Neural progenitor cell (in vitro differentiated cells): ENCODE data around the gene SRGAP3. TPM values are rescaled to one million over a fixed set of nuclear protein-coding genes. Genes with fewer than 3 reads are reported as not detected.

ENCODE experiments used
- DNase-seq: peaks from one replicate; pipeline ENCODE4 v3.0.0-alpha.2; 2016; ENCODE audit warnings: low spot score
- H2AFZ ChIP-seq: fragments of 200-600 bp; sonication (generic); replicated peaks from 2 replicates; pipeline ENCODE4 v1.6.1; 2016; ENCODE audit warnings: antibody characterized with exemption
- H3F3A ChIP-seq: fragments of 200-600 bp; sonication (generic); 2 replicates; pipeline ENCODE4 v1.6.1; 2016; ENCODE audit warnings: antibody characterized with exemption, low read depth
- H3K27ac ChIP-seq: fragments of 200-600 bp; sonication (generic); 2 replicates; pipeline ENCODE4 v1.5.1; 2016; ENCODE audit warnings: mild to moderate bottlenecking
- H3K27me3 ChIP-seq: fragments of 200-600 bp; sonication (generic); 2 replicates; pipeline ENCODE4 v1.6.1; 2016; ENCODE audit warnings: mild to moderate bottlenecking, moderate library complexity
- H3K36me3 ChIP-seq: fragments of 200-600 bp; sonication (generic); 2 replicates; pipeline ENCODE4 v1.5.1; 2016
- H3K4me1 ChIP-seq: fragments of 200-600 bp; sonication (generic); 2 replicates; pipeline ENCODE4 v1.6.1; 2016; ENCODE audit warnings: mixed run types
- H3K4me2 ChIP-seq: fragments of 200-600 bp; sonication (generic); 2 replicates; pipeline ENCODE4 v1.6.1; 2016
- H3K4me3 ChIP-seq: fragments of 200-600 bp; sonication (generic); 2 replicates; pipeline ENCODE4 v1.5.1; 2016
- H3K79me2 ChIP-seq: fragments of 200-600 bp; sonication (generic); 2 replicates; pipeline ENCODE4 v1.6.1; 2016; ENCODE audit warnings: low read depth
- H3K9ac ChIP-seq: fragments of 200-600 bp; sonication (generic); 2 replicates; pipeline ENCODE4 v1.6.1; 2016
- H3K9me3 ChIP-seq: fragments of 200-600 bp; sonication (generic); 2 replicates; pipeline ENCODE4 v1.5.1; 2016; ENCODE audit warnings: low read depth
- H4K20me1 ChIP-seq: fragments of 200-600 bp; sonication (generic); 2 replicates; pipeline ENCODE4 v1.6.1; 2016; ENCODE audit warnings: low read depth
- H3K27ac Mint-ChIP-seq: 3 replicates; pipeline ENCODE4 v1.8.0; 2021; ENCODE audit warnings: mixed read lengths
- H3K27me3 Mint-ChIP-seq: 2 replicates; pipeline ENCODE4 v1.8.0; 2022; ENCODE audit warnings: low read depth, mild to moderate bottlenecking, inconsistent platforms, moderate library complexity, mixed read lengths; ENCODE audit not compliant: insufficient read depth
- H3K36me3 Mint-ChIP-seq: 3 replicates; pipeline ENCODE4 v1.8.0; 2021; ENCODE audit warnings: mixed read lengths
- H3K4me1 Mint-ChIP-seq: 3 replicates; pipeline ENCODE4 v1.8.0; 2021; ENCODE audit warnings: mixed read lengths
- H3K4me3 Mint-ChIP-seq: 3 replicates; pipeline ENCODE4 v1.8.0; 2021; ENCODE audit warnings: mild to moderate bottlenecking, moderate library complexity, mixed read lengths
- H3K9me3 Mint-ChIP-seq: 3 replicates; pipeline ENCODE4 v1.8.0; 2020; ENCODE audit warnings: mixed read lengths
- CTCF ChIP-seq: fragments of 200-600 bp; sonication (generic); IDR thresholded peaks from 2 replicates; pipeline ENCODE4 v1.5.1; 2017; ENCODE audit warnings: antibody characterized with exemption, mild to moderate bottlenecking
- EZH2 ChIP-seq: fragments of 200-600 bp; sonication (generic); IDR thresholded peaks from 2 replicates; pipeline ENCODE4 v1.6.1; 2017; ENCODE audit warnings: antibody characterized with exemption, mild to moderate bottlenecking, moderate library complexity
- EZH2phosphoT487 ChIP-seq: fragments of 200-600 bp; sonication (generic); IDR thresholded peaks from 2 replicates; pipeline ENCODE4 v1.6.1; 2017; ENCODE audit warnings: antibody characterized with exemption
- total RNA-seq: library from RNA; depleted of rRNA; stranded (reverse); fragments of >200 nt; gene quantifications from 2 replicates; pipeline ENCODE4 v1.2.3, GENCODE V29; 2015; ENCODE audit warnings: low replicate concordance

SRGAP3 gene
- total RNA-seq, 1 donor from 2014 or later, result 59.3 TPM

- TF ChIP-seq CTCF, result no peak
- TF ChIP-seq EZH2, result no peak
- TF ChIP-seq EZH2phosphoT487, result no peak
- Mint-ChIP-seq H3K36me3 (peaks cover 19% of the 10 kb centered on the region), H3K4me1 (peaks cover 85% of the 10 kb centered on the region), H3K9me3 (no peaks in the 10 kb centered on the region), H3K27me3 (peaks cover 2% of the 10 kb centered on the region), H3K4me3 (peak overlapping the region; percentile 47), H3K27ac (peak overlapping the region; percentile 97)
- H3K4me3 ChIP-seq, result no peak overlapping the region
- peaks cover 30% of the 10 kb centered on the region for H3F3A ChIP-seq
- peak overlapping the region; percentile 68 for H3K4me2 ChIP-seq
- H2AFZ ChIP-seq, result no peak overlapping the region
- H3K27me3 ChIP-seq, result no peaks in the 10 kb centered on the region
- no peak for DNase-seq
- H3K9me3 ChIP-seq, result no peaks in the 10 kb centered on the region
- no peak overlapping the region for H3K27ac ChIP-seq
- H4K20me1 ChIP-seq, result peaks cover 38% of the 10 kb centered on the region
- H3K9ac ChIP-seq, result no peak overlapping the region
- H3K4me1 ChIP-seq, result peaks cover 70% of the 10 kb centered on the region
- no peaks in the 10 kb centered on the region for H3K36me3 ChIP-seq
- peaks cover 15% of the 10 kb centered on the region for H3K79me2 ChIP-seq
Measured at GRCh38 chr3:9185046-9185445, 64.4 kb downstream of the SRGAP3 start.

GRCh38 chr3:9184461-9184835 is 65.0 kb downstream of the SRGAP3 start:
- Histone ChIP-seq H3F3A (peaks cover 30% of the 10 kb centered on the region), H3K4me2 (peak overlapping the region; percentile 68), H3K9me3 (no peaks in the 10 kb centered on the region), H3K27me3 (no peaks in the 10 kb centered on the region), H3K9ac (no peak overlapping the region), H4K20me1 (peaks cover 38% of the 10 kb centered on the region), H3K4me1 (peaks cover 66% of the 10 kb centered on the region), H3K79me2 (peaks cover 15% of the 10 kb centered on the region), H2AFZ (no peak overlapping the region), H3K27ac (peak overlapping the region; percentile 88), H3K36me3 (no peaks in the 10 kb centered on the region), H3K4me3 (peak overlapping the region; percentile 30)
- DNase-seq, result no peak
- Mint-ChIP-seq H3K4me3 (peak overlapping the region; percentile 77), H3K36me3 (peaks cover 21% of the 10 kb centered on the region), H3K27me3 (peaks cover 6% of the 10 kb centered on the region), H3K9me3 (no peaks in the 10 kb centered on the region), H3K27ac (peak overlapping the region; percentile 97), H3K4me1 (peaks cover 83% of the 10 kb centered on the region)
- TF ChIP-seq EZH2 (no peak), EZH2phosphoT487 (no peak), CTCF (no peak)

- peaks cover 15% of the 10 kb centered on the region for H3K79me2 ChIP-seq
- no peak overlapping the region for H2AFZ ChIP-seq
- H3K27ac Mint-ChIP-seq, result peak overlapping the region; percentile 97
- H3K4me3 Mint-ChIP-seq, result peak overlapping the region; percentile 77
- TF ChIP-seq CTCF (no peak), EZH2 (no peak), EZH2phosphoT487 (no peak)
- H4K20me1 ChIP-seq, result peaks cover 35% of the 10 kb centered on the region
- H3F3A ChIP-seq, result peaks cover 30% of the 10 kb centered on the region
- H3K4me1 Mint-ChIP-seq, result peaks cover 81% of the 10 kb centered on the region
- H3K36me3 Mint-ChIP-seq, result peaks cover 21% of the 10 kb centered on the region
- H3K36me3 ChIP-seq, result no peaks in the 10 kb centered on the region
- no peaks in the 10 kb centered on the region for H3K27me3 ChIP-seq
- H3K9me3 ChIP-seq, result no peaks in the 10 kb centered on the region
- H3K9ac ChIP-seq, result no peak overlapping the region
- peaks cover 6% of the 10 kb centered on the region for H3K27me3 Mint-ChIP-seq
- H3K4me1 ChIP-seq, result peaks cover 60% of the 10 kb centered on the region
- H3K27ac ChIP-seq, result peak overlapping the region; percentile 88
- peak overlapping the region; percentile 30 for H3K4me3 ChIP-seq
- peak overlapping the region; percentile 68 for H3K4me2 ChIP-seq
- DNase-seq, result peak; percentile 94
- peaks cover under 1% of the 10 kb centered on the region for H3K9me3 Mint-ChIP-seq
Measured at GRCh38 chr3:9183811-9184460, 65.5 kb downstream of the SRGAP3 start.
